Stimulated activated CD4-positive, alpha-beta T cell treated with anti-CD3 and anti-CD28 coated beads, Interleukin-12 subunit alpha, Interleukin-12 subunit beta, amount 100 ng/mL, for 48 hours (primary cell): ENCODE data around the gene GAS7.
A peak's percentile ranks its signal among the peaks of the same experiment; 100 is the strongest.

ENCODE experiments used
- DNase-seq, 3 donors: peaks; one replicate each; pipeline ENCODE4 v3.0.0-alpha.2; 2020; ENCODE audit warnings: low read depth in 2 of 3, low spot score in 1 of 3

The GAS7 gene

DNA sequence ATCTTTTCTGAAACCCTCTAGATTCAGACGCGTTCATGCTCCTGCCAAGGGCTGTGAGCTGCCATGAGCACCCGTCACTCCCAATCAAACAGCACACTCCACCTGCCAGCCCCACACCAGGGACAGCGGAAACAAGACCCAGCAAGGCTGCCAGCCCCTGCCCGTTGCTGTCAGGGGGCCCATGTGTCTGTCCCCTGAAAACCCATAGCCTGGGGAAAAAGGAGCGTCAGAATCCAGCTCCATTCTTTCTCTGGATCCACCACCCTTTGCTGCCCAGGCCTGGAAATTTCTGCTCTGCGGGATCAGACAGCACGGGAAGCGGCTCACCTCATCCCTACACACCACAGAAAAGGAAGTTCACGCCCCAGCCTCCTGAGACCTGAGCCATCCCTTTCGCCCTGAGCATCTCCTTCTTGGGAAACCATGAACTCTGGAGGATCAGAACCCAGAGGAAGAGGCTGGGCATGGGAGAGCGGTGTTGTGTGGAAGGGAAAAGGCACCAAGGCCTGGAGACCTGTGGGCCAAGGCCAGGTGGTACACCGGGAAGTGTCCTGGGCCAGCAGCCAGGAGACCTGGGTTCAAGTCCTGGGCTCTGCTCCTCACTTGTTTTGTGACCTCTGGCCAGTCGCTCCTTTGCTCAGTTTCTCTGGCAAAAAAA, 241.8 kb downstream of the GAS7 start:
- no peak for DNase-seq

GRCh38 chr17:9953492-9953891, 244.9 kb downstream of the GAS7 start:
- no peak for DNase-seq

DNA sequence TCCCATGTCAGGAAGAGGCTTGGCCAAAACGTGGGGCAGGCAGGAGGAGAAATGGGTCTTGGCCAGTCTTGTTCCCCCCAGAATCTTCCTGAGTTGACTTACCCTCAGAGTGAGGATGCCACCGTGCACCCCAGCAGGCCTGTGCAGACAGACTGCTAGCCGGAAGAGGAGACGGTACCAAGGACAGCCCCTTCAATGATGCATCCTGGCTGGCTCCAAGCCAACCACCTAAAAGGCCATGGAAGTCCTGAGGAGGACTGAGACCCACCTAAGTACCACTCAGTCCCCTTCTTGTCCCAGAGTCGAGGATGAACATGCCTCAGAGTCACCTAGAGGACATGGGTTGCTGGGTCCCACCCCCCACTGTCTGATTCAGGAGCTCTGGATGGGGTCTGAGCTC, 246.6 kb downstream of the GAS7 start:
- DNase-seq, result no peak

GRCh38 chr17:9948928-9949327, 249.5 kb downstream of the GAS7 start:
- no peak for DNase-seq

DNA sequence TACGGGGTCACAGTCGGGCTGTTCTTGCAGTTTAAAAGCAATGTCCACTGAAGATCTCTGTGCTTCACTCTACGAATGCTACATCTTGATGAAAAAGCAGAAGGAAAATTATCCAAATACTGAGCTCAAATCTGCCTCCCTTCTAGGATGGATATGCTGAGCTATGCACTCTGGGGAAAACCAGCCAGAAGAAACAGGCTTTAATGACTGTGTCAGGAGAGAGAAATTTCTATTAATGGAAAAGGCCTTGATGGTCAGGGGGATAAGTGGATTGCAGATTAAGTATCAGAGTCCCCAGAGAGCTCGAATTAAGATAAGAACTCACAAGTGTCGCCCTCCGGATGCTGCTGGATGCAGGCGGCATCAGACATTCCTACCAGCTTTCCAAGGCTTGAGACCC, 253.7 kb downstream of the GAS7 start:
- no peak for DNase-seq

GRCh38 chr17:9943343-9943742, 255.1 kb downstream of the GAS7 start:
- DNase-seq, result no peak

GRCh38 chr17:9942885-9943284, 255.5 kb downstream of the GAS7 start:
- no peak for DNase-seq

DNA sequence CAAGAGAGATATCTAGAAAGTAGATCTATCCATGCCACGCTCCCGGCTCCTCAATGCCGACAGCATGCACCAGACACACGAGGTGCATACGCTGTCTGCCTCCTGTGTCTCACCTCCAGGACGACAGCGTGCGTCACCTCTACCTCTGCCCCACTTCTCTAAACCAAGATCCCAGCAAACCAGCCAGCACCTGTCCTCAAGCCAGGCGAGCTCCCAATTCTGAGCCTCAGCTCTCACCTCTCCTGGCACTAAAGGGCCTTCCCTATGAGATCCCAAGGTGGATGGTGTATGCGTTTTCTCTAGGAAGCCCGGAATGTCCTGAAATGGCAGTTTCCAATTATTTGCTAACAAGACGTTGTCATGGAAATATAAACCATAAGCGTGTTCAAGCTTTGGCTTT, 257.1 kb downstream of the GAS7 start:
- DNase-seq, result no peak

DNA sequence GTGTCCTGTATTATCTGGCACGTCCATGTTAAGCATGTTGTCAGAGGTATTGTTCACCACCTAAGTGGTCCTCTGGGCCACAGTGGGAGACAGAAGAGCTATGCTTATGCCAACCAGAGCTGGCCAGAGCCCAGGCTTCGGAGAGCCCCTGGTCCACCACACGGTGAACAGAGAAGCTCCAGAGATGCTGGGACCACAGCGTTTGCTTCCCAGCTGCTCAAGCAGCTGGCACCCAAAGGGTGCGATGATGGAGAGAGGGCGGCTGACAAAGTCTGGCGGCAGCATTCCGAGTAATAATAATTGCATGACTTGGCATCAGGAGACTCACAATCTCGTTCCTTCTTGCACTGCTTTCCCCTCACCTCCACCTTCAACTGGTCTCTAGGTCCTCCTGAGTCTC, 257.6 kb downstream of the GAS7 start:
- DNase-seq, result no peak

DNA sequence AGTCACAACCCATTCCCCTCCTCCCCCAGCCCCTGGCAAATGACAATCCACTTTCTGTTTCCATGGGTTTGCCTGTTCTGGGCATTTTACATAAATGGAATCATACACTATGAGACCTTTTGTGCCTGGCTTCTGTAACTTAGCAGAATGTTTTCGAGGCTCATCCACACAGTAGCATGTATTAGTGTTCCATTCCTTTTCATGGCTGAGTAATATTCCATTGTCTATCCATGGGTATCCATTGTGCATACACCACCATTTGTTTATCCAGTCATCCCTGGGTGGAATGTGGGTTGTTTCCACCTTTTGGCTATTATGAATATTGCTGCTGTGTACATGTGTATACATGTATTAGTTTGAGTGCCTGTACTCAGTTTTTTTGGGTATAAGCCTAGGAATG, 259.6 kb downstream of the GAS7 start:
- DNase-seq, result no peak

- DNase-seq, result no peak
These were observed 260.5 kb downstream of the GAS7 start for GRCh38 chr17:9937901-9938300.

- DNase-seq, result no peak
These were observed 261.1 kb downstream of the GAS7 start for GRCh38 chr17:9937241-9937761.

- DNase-seq, result no peak
These were observed 262.3 kb downstream of the GAS7 start for GRCh38 chr17:9936095-9936494.

- DNase-seq, result no peak
These were observed 263.0 kb downstream of the GAS7 start for GRCh38 chr17:9935408-9935807.

GRCh38 chr17:9934331-9934730, 264.1 kb downstream of the GAS7 start:
- DNase-seq, result no peak

DNA sequence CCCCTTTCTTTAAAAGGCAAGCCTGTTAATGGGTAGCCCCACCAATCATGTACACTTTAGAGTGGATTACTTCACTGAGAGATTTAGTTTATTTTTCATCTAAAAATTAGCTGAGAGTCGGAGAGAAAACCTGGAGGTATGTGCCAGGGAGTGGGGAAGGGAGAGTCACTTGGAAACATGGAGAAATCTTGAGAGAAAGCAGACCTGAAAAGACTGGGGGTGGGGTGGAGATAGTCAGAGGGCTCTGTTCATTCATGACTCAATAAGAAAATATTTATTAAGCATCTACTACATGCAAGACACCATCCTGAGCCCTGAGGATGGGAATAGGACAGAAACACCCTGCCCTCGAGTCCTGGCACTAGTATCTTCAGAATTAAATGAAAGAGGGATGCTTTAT, 265.9 kb downstream of the GAS7 start:
- no peak for DNase-seq

GRCh38 chr17:9931144-9931741, 267.2 kb downstream of the GAS7 start:
- DNase-seq, result no peak

DNA sequence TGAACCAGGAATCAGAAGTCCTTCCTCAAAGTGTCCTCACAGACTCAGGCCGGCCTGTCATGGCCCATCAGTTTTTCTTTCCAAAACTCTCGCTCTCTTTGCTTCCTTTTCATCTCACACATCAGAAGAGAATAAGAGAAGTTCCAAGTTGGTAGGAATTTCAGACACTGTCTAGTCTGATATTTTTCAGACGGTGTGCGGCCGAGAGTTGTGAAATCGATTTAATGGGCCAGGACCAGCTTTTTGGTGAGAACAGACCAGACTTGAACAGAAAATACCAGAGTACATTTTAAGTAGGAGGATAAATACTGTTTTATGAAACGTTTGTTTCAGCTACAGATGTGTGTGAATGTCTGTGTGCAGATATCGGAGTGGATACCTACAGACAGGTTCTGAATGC, 268.5 kb downstream of the GAS7 start:
- DNase-seq, result no peak

DNA sequence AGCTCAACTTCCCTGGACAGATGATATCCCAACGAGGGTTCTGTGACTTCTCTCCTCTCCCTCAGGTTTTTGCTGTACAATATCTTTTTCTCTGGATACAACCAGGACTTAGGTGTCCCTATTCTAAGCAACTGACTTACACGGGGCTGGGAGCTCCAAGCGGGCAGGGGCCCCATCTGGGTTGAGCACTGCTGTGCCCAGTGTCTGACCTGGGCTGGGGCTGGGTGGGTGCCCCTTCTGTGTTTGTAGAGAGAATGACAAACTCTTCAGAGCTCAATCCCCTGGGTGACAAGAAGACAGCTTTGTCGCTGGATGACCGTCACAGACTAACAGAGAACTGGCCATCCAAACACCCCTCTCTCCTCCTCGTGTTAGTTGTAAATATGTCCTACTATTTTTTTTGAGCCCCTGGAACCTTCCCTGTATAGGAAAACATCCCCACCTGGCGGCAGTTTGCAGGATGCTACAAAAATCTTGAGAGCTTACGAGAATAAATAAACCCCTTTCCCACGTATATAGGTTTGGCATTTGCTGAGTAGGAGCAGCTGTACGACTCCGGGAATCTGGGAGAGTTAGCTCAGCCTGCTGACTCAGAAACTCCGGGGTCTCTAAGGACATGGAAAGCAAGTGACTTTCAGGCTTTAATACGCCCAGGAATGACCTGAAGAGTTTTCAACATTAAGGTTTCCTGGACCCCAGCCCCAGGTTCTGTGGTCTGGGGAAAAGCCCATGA, 269.6 kb downstream of the GAS7 start:
- DNase-seq, result no peak

- no peak for DNase-seq
These were observed 272.1 kb downstream of the GAS7 start for GRCh38 chr17:9926150-9926804.

DNA sequence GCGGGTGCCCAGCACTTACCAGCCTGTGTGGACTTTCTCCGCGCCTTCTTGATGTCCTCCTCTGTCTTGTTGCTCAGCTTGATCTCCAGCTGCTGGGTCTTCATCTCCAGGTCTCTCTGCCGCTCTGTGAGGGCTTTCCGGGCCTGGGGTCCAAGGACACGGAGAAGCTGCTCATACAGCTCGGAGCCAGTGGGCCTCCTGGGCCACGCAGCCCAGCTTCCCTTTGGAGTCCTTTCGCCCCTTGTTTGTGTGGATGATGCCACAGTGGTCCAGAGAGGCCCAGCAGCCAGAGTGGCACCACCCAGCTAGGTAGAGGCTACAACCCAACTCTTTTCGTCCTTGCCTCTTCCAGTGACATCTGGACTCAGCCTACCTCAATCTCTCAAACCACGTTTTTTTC, 272.9 kb downstream of the GAS7 start:
- no peak for DNase-seq

- peak in 1 of 3 donors; percentile 35 for DNase-seq
These were observed 273.6 kb downstream of the GAS7 start for GRCh38 chr17:9924735-9925191.
